A204.1 (cell line): Measurements from ENCODE around the gene SPRR2B.
"Not testable (repeated sequence)": the region's sequence is repeated elsewhere in the genome, so short reads cannot be mapped to it uniquely, and the experiment has no call there.

Source experiments
- FAIRE-seq: peaks from 2 replicates; lab custom pipeline; 2012; peaks lifted over from hg19 to GRCh38; lab: Jason Lieb, UNC

SPRR2B gene

DNA sequence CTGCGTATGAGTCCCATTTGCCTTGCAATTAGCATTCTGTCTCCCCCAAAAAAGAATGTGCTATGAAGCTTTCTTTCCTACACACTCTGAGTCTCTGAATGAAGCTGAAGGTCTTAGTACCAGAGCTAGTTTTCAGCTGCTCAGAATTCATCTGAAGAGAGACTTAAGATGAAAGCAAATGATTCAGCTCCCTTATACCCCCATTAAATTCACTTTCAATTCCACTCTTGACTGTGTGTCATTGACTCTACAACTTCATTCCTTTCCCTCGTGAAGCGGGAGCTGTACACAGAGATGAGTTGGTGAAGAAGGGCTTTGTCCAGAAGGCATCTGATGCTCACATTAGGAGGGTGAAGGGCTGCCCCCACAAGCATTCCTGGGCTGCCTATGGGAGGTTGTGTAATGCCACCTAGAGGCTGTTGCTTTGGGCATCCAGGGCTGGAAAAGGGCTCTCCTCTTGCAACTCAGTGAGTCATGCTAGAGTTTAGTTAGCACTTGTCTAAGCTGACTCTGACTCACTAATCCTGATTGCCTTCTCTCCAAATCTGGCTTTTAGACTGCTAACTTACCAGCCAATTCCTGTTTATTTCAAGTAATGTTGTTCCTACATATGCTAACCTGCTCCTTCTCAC, 38.6 kb downstream of the SPRR2B start:
- no peak for FAIRE-seq

DNA sequence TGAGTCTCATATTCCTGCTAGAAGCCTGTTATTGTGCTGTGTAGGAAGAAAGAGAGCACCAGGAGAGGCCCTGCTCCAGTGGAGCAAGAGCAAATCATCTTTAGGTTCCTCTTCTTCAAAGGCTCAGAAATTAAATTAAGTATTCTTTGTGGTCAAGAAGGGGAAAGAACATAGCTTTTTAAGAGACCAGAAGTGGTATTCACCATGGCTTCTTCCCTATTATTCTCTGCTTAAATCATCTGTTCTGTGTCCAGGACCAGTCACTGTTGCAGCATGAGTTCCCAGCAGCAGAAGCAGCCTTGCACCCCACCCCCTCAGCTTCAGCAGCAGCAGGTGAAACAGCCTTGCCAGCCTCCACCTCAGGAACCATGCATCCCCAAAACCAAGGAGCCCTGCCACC, 39.3 kb downstream of the SPRR2B start:
- FAIRE-seq = no peak

DNA sequence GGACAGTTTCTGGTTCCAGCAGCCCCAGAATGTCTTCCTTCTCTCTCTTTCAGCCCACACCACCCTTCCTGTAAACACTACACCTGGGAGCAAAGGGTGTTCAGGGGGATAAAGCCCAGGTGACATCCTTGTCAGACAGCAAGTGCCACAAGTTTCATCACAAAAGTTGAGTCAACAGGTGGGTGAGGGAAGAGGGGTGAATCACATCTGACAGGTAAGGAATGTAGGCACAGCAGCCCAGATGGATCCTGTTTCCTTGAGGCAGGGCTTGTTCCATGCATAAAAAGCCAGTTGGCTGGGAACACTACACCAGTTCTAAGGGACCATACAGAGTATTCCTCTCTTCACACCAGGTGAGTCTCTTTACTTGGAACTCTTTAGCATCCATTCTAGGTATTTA, 40.5 kb downstream of the SPRR2B start, which contains the start of gene SPRR1B:
TSS of gene SPRR1B (plus strand) at position 309 of the 400 bp plus-strand sequence. CDS start 1,143 bp downstream, outside the sequence.
- no peak for FAIRE-seq

DNA sequence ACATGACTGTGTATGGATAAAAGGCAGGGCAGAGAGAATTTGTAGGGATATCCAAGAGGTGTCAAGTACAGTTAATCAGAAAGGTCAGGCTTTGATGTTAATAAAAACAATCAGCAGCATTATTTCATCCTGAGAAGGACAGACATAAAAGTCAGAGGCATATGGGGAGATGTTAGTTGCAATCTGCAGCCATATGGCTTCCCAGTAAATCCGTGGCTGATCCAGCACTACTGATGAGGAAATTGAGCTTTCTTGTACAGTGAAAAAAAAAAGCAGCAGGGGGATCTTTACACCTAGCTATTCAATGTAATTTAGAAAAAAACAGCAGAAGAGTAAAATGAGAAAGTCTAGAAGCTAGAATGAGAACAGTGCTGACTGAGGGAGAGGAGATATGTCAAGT, 42.6 kb downstream of the SPRR2B start:
- no peak for FAIRE-seq

DNA sequence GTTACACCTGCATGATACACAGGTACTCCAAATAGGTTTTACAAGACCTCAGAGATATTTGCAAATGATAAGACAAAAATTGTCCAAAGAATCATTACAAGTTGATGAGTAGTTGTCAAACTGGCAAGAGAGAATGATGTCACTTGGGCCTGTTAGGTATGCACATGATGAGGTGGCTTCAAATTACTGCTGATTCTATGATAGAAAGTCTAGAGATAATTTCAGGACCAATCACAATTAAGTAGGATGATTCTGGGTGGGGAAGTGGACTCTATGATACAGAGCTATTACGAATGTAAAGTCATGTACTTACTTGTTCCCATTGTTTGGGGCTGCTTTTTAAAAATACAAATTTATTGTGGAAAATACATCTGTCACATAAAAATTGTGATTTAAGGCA, 45.6 kb downstream of the SPRR2B start:
- no peak for FAIRE-seq

DNA sequence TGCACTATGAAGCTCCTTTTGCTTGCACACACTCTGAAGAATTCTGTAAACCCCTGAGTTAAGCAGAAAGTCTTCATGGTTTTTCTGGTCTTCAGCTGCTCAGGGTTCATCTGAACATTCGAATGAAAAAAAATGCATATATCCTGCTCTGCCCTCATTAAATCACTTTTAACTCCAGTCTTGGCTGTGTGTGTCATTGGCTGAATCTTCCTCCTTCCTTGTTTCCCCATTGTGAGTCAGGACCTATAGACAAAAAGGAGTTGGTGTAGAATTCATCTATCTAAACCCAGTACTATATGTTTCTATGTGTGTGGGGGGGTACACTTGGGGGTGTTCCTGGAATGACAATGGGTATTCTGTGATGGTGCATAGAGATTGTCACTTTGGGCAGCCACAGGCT, 47.0 kb downstream of the SPRR2B start:
- FAIRE-seq = no peak

DNA sequence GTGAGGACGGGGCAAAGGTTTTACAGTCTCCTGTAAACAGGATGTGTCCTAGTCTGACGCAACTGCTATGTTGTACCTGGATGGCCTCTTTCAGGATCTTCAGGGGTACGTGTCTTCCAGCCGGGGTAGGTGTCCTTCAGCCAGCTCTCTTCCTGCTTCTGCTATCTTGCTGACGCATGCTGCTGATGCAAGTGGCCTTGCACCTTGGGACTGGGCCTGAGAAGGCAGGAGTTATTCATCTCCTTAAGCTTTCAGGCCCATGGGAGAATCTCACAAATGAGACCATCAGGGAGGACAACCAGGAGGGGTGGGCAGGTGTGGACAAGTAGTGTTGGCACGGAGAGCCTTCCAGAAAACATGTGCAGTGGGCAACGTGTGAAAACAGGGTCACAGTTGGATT, 48.3 kb downstream of the SPRR2B start:
- no peak for FAIRE-seq

DNA sequence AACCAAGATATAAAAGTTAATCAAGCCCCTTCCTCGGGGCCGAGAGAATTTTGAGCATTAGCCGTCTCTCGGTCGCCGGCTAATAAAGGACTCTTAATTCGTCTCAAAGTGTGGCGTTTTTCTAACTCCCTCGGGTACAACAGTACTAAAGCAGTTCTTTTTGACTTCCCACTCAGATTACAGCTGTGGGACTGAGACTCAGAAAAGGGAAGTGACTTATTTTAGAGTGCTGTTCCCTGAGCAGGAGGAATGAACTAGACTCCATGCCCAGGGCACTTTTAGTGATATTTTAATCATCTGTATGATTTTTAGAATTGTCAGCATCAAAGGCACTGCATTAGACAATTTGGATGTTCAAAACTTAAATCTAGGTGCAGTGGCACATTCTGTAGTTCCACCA, 49.1 kb downstream of the SPRR2B start:
- FAIRE-seq = not testable (repeated sequence)

DNA sequence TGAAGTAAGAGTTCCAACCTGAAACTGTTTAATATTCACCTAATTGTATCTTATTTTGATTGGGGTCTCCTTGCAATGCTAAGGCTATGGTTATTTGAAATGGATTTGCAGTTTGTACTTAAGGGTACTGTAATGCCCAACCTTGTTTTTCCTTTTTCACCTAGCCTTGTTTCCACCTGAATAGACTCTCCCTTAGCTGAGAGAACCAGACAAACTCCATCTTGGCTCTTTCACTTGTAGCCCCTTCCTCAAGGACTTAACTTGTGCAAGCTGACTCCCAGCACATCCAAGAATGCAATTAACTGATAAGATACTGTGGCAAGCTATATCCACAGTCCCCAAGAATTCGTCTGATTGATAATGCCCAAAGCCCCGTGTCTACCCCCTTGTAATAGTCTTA, 49.6 kb downstream of the SPRR2B start:
- not testable (repeated sequence) for FAIRE-seq
